NCI-H2107 (cell line): Measurements from ENCODE around the gene ANXA11.
"Not testable (repeated sequence)": the region's sequence is repeated elsewhere in the genome, so short reads cannot be mapped to it uniquely, and the experiment has no call there.

Experiments used
- DNase-seq: peaks from one replicate; lab custom pipeline; 2025; lab: John Stamatoyannopoulos, UW

Gene ANXA11

DNA sequence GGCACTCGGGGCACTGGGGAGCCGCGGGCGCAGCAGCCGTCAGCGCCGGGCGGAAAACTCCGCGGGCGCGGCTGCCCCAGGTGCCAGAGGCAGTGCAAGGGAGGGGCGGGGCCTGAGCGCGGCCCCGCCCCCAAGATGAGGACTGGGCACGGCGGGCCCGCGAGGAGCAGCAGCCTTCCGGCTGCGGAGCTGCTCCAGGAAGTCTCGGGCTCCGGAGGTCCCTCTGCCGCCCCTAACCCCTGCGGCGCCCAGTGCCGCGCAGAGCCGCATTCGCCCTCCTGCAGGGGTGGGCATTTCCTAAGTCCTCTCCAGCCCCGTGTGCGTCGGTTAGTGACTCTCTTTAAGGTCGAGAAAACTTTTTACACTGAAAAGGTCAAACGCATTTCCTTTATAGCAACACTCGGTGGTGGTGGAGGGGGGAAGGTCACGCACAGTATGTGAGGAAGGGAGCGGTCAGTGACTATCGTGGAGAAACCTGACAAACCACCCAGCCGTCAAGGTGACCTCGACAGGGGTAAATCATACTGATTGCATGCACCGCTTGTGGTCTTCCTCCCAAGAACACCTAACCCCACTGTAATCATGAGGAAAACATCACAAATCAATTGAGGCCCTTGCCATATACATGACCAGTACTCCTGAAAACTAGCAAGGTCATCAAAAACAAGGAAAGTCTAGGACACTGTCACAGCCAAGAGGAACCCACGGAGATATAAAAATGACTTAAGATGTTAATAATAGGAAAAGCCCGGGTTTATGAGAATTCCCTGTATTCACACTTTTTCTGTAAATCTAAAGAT is at the start of gene ANXA11:
ANXA11 (minus strand) TSS at position 61 of the 800 bp plus-strand sequence. CDS start 32,676 bp downstream, outside the sequence.
- DNase-seq, result peak; percentile 33

DNA sequence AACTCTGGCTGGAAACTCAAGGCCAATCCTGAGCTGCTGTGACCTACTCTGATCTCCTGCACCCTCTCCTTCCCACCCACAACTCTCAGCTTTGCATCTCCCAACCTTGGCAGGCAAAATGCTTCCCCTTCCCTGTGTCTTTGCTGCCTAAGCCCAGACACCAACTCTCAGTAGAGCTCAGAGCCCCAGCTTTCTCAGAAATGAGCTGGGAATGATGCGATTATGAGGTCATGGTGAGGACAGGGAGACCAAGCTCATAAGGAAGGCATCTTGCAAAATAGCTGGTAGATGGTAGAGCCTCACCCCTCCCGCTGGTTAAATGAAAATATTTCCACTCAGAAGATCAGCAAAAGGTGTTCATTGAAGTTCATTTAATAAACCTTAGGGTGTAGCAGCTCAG is 49.4 kb upstream of the ANXA11 start:
- DNase-seq, result not testable (repeated sequence)

DNA sequence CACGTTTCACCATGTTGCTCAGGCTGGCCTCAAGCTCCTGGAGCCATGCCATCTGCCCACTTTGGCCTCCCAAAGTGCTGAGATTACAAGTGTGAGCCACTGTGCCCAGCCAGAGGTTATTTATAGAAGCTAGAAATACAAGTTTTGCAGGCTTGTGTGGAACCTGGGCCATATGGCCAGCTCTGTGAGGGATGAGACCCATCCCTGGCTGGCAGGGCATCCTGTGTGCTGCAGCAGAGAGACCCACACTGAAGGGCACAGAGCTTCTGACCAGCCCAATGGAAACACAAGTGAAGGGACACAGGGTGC is 48.6 kb upstream of the ANXA11 start:
- not testable (repeated sequence) for DNase-seq

DNA sequence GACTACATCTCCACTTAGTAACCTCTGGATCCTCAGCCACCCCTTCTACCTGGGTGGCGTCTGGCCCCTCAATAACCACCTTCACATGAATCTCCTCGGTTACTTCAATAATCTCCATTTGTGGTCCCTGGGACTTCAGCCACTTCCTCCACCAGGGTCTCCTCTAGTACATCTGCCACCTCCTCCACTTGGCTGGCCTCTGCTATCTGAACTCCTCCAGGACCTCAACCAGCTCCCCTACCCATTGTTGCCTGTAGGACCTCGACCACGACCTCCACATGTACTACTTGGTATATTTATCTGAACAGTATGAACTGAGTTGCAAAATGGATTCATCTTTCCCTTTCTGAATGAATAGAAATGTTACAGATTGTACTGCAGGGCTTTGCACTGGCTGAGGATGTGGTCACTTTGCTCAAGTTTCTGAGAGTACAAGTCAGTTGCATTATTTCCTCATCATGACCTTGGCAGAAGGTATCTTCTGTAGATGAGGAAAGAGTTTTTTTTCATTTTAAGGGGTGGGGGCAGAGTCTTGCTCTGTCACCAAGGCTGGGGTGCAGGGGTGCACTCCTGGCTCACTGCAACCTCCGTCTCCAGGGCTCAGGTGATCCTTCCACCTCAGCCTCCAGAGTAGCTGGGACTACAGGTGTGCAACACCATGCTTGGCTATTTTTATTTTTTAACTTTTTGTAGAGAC is 48.1 kb upstream of the ANXA11 start:
- DNase-seq, result no peak

DNA sequence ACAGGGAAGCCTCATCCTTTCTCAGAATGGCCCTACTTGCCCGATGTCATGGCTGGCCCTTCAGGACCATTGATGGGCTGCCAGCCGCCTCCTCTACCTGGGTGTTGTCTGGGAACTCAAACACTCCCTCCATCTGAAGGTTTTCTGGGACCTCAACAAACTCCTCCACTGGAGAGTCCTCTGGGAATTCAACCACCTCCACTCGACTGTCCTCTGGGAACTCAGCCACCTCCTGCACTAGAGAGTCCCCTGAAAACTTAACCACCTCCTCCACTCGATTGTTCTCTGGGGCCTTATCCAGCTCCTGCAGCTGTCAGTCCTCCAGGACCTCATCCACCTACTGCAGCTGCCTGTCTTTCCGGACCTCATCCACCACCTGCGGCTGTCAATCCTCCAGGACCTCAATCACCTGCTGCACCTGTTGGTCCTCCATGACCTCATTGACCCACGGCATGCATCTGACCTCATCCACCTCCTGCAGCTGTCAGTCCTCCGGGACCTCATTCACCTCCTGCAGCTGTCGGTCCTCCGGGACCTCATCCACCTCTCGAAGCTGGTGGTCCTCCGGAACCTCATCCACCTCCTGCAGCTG is 47.1 kb upstream of the ANXA11 start:
- DNase-seq, result no peak

DNA sequence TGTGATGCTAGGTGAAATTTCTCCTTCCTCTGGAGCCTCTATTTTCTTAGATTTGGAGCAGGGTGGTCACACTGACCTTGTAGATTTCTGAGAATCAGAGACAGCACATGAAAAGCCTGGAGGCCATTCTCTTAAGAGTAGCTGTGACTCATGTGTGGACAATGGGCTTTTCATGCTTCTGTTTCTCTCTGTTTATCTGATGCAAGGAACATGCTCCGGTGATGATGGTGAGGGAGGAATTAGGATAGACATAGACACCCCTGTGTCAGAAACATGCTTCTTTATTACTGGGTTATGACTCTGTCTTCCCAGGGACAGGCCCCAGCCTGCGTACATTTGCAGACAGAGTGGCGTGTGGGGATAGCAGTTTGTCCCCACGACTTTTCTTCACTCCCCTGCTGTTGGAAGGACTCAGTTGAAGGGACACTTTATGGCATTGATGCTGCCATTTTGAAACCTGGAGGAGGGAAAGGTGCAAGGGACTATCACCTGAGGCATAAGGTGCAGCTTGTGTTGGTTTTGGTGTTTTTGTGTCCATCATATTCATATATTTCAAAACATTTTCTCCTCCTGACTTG is 46.5 kb upstream of the ANXA11 start:
- not testable (repeated sequence) for DNase-seq

DNA sequence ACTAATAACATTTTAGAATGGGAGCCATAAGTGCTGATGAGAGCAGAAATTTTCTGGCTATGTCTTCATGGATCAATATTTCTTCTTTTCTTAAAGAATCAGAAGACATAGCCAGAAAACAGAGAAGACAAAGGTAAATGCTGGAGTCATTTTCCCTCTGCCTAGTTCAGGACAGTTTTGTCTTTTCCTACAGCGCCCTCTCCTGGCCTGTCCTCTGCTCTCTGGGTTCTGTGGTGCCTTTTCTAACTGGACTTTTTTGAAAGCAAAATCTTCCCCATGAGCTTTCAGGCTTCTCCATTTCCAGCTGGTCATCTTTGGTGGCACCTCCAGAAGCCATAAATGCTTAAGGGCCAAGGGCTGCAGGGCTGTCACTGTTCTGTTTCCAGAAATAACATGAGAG is 45.1 kb upstream of the ANXA11 start:
- DNase-seq, result not testable (repeated sequence)

DNA sequence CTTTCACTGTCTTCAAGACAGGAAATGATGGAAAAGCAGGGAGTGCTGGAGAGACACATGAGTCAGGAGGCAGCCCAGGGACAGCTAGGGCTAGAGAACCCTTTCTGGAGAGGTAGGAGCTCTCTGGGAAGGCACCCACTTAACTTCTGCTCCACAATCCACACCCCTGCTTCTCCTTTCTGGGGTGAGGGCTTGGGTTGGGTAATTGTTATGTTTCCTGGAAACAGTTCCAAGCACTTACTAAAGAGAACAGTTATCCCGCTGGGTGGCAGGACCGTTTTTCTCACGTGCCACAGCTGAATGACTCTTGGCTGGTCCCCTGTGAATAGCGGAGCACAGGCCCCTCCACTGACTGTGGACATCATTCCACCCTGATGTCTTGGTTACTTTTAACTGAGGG is 44.6 kb upstream of the ANXA11 start:
- not testable (repeated sequence) for DNase-seq

DNA sequence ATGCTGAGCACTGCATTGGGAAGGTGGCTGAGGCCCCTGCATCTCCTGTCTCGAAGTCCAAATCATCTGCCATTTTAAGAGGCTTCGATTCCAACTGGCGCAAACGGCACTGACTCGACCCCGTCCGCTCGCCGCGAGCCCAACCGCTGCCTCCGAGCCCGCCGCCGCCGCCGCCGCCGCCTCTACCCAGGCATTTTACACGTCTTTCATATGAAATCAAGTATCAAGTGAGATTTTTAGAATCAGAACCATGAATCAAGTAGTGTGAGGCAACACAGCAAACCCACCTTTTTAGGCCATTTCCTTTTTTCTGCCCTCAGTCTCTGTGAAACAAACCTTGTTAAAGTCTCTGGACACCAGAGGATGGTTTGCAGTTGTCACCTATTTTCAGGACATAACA is 42.3 kb upstream of the ANXA11 start:
- DNase-seq, result not testable (repeated sequence)

DNA sequence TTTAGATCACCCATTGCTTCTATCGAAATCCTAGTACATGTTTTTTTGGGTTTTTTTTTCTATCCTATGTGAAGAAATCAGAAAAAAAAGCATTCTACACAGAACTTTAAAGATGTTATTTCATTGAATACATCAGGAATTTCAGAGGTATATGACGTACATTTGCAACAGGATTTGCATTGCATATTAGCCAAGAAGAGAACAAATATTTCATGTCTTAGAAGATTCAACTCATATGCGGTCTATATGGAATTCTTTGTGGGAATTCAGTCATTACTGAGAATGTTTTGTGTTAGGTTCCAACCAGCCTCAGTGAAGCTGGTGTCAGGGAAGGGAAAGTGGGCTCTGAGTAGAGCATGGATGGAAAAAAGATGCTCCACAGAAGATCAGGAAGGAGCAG is 39.0 kb upstream of the ANXA11 start:
- DNase-seq, result not testable (repeated sequence)

DNA sequence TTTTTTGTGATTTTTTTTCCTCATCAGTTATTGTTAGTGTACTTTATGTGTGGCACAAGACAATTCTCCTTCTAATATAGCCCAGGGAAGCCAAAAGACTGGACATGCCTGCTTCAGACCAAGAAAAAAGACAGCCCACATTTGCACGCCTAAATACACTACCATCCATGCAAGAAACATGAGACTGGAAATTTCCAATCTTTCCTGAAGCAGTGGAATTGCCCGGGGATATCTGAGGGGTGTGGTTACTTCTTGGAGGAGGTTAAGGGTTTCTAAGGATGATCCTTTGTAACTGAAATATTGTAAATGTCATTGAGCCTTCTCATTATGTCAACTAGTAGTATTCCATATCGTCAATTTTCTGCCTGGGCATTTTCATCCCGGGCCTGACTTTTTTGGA is 37.0 kb upstream of the ANXA11 start:
- DNase-seq, result not testable (repeated sequence)

DNA sequence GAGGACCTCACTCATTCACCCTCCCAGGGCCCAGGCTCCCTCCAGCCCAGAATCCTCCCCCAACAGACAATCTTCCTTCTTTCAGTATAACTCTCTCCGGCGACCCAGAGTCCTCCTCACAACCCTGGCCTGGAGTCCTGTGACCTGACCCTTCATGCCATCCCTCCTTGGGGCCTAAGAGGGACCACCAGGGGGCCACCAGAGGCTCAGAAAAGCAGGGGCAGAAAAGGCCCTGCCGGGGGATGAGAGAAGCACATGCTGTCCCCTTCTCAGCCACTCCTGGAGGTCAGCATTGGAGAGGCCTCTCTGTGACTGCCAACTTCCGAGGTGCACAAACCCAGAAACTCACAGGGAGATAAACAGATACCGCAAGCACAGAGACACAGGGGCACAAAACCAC is 31.1 kb upstream of the ANXA11 start:
- DNase-seq, result not testable (repeated sequence)

DNA sequence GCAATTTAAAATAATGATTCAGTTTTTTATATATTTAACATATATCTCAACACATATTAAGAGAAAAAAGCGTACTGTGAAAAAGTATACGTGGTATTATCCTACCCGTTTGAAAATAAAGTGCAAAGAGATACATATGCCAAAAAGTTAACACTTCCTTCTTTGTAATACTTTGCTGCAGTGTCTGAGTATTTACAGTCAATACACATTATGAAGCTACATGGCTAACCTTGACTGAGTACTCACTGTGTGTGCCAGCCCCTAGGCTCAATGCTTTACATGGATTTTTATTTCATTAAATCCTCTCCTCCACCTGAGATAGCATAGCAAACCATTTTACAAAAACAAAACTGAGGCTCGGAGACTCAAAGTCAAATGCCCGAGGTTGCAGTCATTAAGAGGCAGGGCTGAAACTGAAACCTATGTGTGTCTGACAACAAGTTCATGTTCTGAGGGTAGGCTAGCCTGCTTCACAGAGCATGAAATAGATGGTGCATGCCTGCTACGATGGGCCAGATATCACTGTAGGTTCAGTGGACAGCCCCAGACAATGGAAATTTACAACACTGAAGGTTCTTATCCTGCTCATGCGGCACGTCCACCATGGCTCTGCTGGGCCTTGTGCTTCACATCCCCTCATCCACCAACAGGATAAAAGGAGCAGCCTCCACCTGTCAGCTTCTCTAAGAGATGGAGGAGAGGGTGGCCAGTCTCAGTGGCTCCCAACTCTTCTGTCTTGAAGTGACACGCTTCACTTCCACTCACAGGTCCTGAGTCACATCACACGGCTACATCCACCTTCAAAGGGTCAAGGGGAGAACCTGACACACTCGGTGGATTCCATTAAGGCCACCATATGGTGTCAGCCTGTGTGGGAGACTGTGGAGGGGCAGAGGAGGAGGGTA is 29.2 kb upstream of the ANXA11 start:
- not testable (repeated sequence) for DNase-seq

DNA sequence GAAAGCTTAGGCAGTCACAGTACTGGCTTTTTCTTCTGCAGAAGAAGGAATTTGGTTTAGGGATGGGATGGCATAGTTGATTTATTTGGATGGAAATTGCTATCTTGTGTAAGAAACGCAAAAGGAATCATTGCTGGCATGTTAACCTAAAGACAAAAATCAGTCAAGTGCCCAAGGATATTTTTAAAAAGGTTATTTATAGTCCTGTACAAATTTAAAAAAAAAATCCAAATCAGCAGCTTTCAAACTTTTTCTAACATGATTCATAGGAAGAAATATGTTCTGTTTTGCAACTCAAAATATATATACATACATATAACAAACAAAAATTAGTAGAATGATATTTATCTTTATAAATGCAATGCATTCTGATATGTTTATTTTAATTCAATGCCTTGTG is 28.5 kb upstream of the ANXA11 start:
- not testable (repeated sequence) for DNase-seq

DNA sequence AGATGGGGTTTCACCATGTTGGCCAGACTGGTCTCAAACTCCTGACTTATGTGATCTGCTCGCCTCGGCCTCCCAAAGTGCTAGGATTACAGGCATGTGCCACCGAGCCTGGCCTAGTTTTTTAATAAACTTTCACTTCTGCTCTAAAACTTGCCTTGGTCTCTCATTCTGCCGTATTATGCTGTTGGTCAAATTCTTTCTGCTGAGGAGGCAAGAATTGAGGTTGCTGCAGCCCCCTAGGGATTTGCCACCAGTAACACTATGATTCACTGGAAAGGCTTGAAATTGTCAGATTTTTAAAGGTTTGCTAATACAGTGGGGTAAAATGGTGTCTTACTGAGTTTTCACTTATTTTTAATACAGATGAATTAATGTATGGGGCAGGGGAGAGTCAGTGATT is 21.4 kb upstream of the ANXA11 start:
- DNase-seq, result not testable (repeated sequence)

DNA sequence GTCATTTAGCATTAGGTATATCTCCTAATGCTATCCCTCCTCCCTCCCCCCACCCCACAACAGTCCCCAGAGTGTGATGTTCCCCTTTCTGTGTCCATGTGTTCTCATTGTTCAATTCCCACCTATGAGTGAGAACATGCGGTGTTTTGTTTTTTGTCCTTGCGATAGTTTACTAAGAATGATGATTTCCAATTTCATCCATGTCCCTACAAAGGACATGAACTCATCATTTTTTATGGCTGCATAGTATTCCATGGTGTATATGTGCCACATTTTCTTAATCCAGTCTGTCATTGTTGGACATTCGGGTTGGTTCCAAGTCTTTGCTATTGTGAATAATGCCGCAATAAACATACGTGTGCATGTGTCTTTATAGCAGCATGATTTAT is 17.7 kb upstream of the ANXA11 start:
- not testable (repeated sequence) for DNase-seq

DNA sequence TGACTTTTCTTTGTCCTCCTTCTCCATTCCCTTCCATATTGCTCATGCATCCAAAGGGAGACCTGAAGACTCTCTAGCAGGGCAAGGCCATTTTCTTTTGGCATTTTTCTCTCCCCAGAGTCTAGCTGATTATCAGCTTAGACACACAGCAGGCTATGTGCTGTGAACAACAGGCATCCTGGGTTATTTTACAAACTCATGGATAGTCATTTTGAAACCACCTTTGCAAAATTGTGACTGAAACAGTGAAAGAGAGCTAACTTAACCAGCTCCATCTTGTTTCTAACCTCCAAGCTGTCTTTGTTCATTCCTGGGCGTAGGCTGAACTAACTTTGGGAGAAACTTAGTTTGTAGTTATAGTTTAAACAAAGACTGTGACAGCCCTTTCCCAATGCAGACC is 13.5 kb upstream of the ANXA11 start:
- not testable (repeated sequence) for DNase-seq

DNA sequence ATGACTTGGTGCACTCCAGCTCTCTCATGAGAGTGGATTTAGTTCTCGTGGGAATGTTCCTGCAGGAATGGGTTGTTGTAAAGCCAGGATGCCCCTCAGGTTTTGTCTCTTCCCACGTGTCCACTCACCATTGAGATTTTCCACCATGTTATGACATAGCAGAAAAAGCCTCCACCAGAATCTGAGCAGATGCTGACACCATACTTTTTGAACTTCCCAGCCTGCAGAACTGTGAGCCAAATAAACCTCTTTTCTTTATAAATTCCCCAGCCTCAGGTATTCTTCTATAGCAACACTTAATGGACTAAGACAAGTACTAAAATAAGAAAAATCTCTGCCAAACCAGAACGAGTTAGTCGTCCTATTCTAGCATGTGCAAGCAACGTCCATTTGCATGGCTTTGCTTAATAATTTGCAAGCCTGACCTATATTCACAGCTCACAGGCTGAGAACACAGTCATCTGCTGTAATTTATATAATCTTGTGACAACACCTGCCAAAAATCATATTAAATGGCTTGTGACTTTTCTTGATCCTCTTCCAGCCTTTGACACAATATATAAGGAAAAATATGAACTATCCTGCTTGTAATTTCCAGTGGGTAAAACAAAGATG is 9.1 kb upstream of the ANXA11 start:
- not testable (repeated sequence) for DNase-seq

DNA sequence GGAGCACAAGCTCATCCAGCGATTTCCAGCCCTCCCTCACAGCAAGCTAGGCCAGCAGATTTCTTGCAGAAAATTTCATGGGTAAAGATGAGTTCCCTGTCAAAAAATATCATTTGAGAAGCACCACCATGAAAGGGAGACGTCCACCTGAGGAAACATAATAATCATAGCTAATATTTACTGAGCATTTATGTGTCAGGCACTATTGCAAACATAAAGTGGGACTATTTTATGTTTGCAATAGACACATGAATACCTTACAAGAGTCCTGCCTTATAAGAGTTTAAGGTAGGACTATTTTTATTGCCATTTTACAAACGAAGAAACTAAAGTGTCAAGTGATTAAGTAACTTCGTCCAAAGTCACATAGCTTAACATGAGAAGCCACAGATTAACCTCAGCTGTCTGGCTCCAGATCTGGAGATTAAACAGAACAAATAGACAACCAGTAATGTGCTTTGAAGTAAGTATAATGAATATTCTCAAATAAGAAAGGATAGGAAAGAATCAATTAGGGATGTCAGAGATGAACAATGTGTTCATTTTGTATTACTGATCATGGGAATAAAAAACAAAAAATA is 7.3 kb upstream of the ANXA11 start:
- DNase-seq, result not testable (repeated sequence)

DNA sequence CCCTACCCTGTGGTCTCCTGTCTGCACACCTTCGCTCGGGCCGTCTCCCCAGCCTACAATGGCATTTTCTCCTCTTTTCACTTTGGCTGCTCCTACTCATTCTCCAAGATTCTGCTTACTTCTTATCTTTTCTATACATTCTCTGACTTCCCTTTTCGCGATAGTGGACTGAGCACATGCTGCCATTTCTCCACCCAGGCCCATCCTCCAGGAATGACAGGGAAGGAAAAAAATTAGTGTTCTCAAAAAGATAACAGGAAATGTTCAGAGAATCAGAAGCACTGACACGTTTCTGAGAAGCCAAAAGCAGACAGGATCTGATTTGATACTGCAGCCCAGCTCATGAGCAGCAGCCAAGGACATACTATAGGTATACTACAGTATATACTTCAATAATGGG is 6.4 kb upstream of the ANXA11 start:
- DNase-seq, result no peak

DNA sequence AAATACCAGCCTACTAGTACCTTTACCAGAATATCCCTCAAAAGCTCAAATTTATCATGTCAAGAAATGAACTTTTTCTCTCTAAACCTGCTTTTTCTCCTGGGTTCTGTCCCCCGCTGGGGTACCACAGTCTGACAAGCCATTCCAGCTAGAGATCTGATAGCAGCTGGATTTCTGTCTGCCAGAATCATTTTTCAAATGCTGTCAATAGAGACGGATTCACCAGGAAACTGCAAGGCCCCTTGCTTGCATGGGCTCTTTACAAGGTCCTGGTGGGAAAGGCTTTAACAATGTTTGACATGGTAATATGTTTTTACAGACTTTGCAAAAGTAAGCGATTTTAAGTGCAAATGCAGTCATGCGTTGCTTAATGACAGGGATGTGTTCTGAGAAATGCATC is 4.9 kb upstream of the ANXA11 start:
- DNase-seq, result no peak
